Measurements from ENCODE around the gene ROCK2.

Gene ROCK2

DNA sequence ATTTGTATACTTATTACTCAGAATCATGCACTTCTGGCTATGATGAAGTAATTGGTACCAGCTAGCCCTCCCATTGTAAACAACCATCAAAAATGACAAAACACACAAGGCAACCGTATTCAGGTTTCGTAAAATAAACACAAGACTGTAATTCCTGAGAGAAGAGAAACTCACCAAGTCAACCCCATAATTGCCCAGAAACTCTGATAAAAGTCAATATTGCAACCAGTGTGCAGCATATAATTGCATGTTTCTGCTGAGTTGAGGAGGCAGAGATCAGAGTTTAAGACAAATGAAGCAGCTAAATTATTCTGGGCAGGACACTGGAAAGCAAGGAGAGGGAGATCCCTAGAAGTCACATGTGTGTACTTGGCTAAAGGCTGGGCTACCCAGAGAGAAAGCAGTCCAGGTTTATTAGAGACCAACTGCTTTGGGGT, 90.3 kb downstream of the ROCK2 start (continued):
- no peak for TF ChIP-seq ZFHX2 (tag by site-specific recombination; conservative IDR thresholded peaks at IDR 0.05)
- TF ChIP-seq ZNF366 (tag by site-specific recombination; conservative IDR thresholded peaks at IDR 0.05), result peak; percentile 63
- TF ChIP-seq ZSCAN23 (tag by site-specific recombination; IDR thresholded peaks at IDR 0.05), result peak; percentile 32; the same call in 1 of the 2 replicates
- no peak for TF ChIP-seq ZNF133 (tag by site-specific recombination; IDR thresholded peaks at IDR 0.05)
- TF ChIP-seq, protein P1, sequence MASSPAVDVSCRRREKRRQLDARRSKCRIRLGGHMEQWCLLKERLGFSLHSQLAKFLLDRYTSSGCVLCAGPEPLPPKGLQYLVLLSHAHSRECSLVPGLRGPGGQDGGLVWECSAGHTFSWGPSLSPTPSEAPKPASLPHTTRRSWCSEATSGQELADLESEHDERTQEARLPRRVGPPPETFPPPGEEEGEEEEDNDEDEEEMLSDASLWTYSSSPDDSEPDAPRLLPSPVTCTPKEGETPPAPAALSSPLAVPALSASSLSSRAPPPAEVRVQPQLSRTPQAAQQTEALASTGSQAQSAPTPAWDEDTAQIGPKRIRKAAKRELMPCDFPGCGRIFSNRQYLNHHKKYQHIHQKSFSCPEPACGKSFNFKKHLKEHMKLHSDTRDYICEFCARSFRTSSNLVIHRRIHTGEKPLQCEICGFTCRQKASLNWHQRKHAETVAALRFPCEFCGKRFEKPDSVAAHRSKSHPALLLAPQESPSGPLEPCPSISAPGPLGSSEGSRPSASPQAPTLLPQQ (tag by site-specific recombination; IDR thresholded peaks at IDR 0.05), result no peak
- TF ChIP-seq ZBTB48 (tag by site-specific recombination; IDR thresholded peaks at IDR 0.05), result 0 out of 2 replicates have a peak, but pooled peaks have one; percentile 31
- peak; percentile 50; the same call in 1 of the 2 replicates for TF ChIP-seq ZBTB21 (tag by site-specific recombination; IDR thresholded peaks at IDR 0.05)
- no peak for TF ChIP-seq ZNF266 (tag by site-specific recombination; IDR thresholded peaks at IDR 0.05; ENCODE audit: low read depth)
- TF ChIP-seq ZNF146 (tag by site-specific recombination; IDR thresholded peaks at IDR 0.05), result no peak
- no peak for TF ChIP-seq ZNF391 (tag by site-specific recombination; IDR thresholded peaks at IDR 0.05; ENCODE audit: borderline replicate concordance, low read depth)
- TF ChIP-seq, protein P2, sequence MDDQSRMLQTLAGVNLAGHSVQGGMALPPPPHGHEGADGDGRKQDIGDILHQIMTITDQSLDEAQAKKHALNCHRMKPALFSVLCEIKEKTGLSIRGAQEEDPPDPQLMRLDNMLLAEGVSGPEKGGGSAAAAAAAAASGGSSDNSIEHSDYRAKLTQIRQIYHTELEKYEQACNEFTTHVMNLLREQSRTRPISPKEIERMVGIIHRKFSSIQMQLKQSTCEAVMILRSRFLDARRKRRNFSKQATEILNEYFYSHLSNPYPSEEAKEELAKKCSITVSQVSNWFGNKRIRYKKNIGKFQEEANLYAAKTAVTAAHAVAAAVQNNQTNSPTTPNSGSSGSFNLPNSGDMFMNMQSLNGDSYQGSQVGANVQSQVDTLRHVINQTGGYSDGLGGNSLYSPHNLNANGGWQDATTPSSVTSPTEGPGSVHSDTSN (CRISPR knock-in tag; IDR thresholded peaks at IDR 0.05), result no peak
- TF ChIP-seq, protein P3, sequence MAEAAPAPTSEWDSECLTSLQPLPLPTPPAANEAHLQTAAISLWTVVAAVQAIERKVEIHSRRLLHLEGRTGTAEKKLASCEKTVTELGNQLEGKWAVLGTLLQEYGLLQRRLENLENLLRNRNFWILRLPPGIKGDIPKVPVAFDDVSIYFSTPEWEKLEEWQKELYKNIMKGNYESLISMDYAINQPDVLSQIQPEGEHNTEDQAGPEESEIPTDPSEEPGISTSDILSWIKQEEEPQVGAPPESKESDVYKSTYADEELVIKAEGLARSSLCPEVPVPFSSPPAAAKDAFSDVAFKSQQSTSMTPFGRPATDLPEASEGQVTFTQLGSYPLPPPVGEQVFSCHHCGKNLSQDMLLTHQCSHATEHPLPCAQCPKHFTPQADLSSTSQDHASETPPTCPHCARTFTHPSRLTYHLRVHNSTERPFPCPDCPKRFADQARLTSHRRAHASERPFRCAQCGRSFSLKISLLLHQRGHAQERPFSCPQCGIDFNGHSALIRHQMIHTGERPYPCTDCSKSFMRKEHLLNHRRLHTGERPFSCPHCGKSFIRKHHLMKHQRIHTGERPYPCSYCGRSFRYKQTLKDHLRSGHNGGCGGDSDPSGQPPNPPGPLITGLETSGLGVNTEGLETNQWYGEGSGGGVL (tag by site-specific recombination; IDR thresholded peaks at IDR 0.05), result 0 out of 2 replicates have a peak, but pooled peaks have one; percentile 32
- TF ChIP-seq, protein P4, sequence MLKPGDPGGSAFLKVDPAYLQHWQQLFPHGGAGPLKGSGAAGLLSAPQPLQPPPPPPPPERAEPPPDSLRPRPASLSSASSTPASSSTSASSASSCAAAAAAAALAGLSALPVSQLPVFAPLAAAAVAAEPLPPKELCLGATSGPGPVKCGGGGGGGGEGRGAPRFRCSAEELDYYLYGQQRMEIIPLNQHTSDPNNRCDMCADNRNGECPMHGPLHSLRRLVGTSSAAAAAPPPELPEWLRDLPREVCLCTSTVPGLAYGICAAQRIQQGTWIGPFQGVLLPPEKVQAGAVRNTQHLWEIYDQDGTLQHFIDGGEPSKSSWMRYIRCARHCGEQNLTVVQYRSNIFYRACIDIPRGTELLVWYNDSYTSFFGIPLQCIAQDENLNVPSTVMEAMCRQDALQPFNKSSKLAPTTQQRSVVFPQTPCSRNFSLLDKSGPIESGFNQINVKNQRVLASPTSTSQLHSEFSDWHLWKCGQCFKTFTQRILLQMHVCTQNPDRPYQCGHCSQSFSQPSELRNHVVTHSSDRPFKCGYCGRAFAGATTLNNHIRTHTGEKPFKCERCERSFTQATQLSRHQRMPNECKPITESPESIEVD (tag by site-specific recombination; IDR thresholded peaks at IDR 0.05), result peak; percentile 97
- TF ChIP-seq, protein P5, sequence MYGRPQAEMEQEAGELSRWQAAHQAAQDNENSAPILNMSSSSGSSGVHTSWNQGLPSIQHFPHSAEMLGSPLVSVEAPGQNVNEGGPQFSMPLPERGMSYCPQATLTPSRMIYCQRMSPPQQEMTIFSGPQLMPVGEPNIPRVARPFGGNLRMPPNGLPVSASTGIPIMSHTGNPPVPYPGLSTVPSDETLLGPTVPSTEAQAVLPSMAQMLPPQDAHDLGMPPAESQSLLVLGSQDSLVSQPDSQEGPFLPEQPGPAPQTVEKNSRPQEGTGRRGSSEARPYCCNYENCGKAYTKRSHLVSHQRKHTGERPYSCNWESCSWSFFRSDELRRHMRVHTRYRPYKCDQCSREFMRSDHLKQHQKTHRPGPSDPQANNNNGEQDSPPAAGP (tag by site-specific recombination; IDR thresholded peaks at IDR 0.05), result peak; percentile 64; the same call in 1 of the 2 replicates
- TF ChIP-seq IKZF3 (tag by site-specific recombination; IDR thresholded peaks at IDR 0.05), result 0 out of 2 replicates have a peak, but pooled peaks have one; percentile 18
- TF ChIP-seq, protein P6, sequence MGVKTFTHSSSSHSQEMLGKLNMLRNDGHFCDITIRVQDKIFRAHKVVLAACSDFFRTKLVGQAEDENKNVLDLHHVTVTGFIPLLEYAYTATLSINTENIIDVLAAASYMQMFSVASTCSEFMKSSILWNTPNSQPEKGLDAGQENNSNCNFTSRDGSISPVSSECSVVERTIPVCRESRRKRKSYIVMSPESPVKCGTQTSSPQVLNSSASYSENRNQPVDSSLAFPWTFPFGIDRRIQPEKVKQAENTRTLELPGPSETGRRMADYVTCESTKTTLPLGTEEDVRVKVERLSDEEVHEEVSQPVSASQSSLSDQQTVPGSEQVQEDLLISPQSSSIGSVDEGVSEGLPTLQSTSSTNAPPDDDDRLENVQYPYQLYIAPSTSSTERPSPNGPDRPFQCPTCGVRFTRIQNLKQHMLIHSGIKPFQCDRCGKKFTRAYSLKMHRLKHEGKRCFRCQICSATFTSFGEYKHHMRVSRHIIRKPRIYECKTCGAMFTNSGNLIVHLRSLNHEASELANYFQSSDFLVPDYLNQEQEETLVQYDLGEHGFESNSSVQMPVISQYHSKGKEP (tag by site-specific recombination; IDR thresholded peaks at IDR 0.05), result peak; percentile 98
- peak; percentile 46; the same call in 1 of the 2 replicates for TF ChIP-seq ZEB2 (tag by site-specific recombination; IDR thresholded peaks at IDR 0.05)
- TF ChIP-seq ZNF48 (tag by site-specific recombination; IDR thresholded peaks at IDR 0.05), result no peak
- TF ChIP-seq ZNF658 (tag by site-specific recombination; IDR thresholded peaks at IDR 0.05), result no peak
- TF ChIP-seq MYNN (tag by site-specific recombination; IDR thresholded peaks at IDR 0.05; ENCODE audit: borderline replicate concordance), result no peak

All from HEK293 (cell line).